Peyer's patch (tissue), 4 donors: ENCODE data around the gene KIF4B.

ENCODE experiments used
- CTCF ChIP-seq, 6 experiments: fragments of 450-650 bp in 4 of 6; fragments of 200-600 bp in 2 of 6; sonication (generic) in 1 of 6; IDR thresholded peaks; one replicate each; pipeline ENCODE4 v1.5.1; 2017 to 2019; ENCODE audit warnings: antibody characterized with exemption in 6 of 6, mild to moderate bottlenecking in 3 of 6, moderate library complexity in 1 of 6
- POLR2A ChIP-seq, 2 donors: fragments of 450-650 bp; IDR thresholded peaks; one replicate each; pipeline ENCODE4 v1.5.1; 2017; ENCODE audit warnings: antibody characterized with exemption in 2 of 2, mild to moderate bottlenecking in 2 of 2, moderate library complexity in 2 of 2

DNA sequence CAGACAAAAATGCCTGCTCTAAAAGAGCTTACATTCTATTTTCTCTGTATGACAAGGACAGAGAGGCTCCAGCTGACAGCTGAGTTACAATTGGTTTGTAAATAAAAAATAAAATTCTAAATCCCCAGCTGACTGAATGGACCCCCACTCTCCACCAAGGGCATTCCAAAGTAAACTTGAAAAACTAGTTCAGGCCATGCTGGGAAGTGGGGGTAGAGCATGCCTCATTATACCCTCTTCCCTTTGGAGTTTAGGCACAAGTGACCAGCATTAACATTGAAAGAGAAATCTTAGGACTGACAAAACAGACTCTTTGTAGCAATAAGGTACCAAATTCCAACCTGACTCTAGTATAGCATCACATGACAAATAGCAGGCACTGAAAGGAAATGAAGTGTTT, 31.0 kb downstream of the KIF4B start:
- TF ChIP-seq CTCF (IDR thresholded peaks at IDR 0.05): no peak
- TF ChIP-seq POLR2A (IDR thresholded peaks at IDR 0.05): no peak
